Erythroblast (primary cell): ENCODE results near the gene DIP2A.
"Not testable (repeated sequence)": the region's sequence is repeated elsewhere in the genome, so short reads cannot be mapped to it uniquely, and the experiment has no call there.

Source experiments
- DNase-seq, 2 experiments: peaks; one replicate each; lab custom pipeline; 2025; lab: John Stamatoyannopoulos, UW
- GATA1 ChIP-seq: IDR thresholded peaks from 2 replicates; pipeline ENCODE4 v1.6.1; 2011; ENCODE audit warnings: low read depth, mild to moderate bottlenecking, control low read depth, low read length, moderate library complexity
- POLR2A ChIP-seq: IDR thresholded peaks from 2 replicates; pipeline ENCODE4 v1.6.1; 2011; ENCODE audit warnings: mild to moderate bottlenecking, low read length

Gene DIP2A

GRCh38 chr21:46454142-46454541 is 4.5 kb upstream of the DIP2A start:
- TF ChIP-seq POLR2A = no peak
- no peak for TF ChIP-seq GATA1
- DNase-seq = no peak

- DNase-seq = peak in 1 of 2 experiments; percentile 46
- TF ChIP-seq GATA1 (no peak), POLR2A (no peak)
These were observed 3.9 kb upstream of the DIP2A start for GRCh38 chr21:46454634-46455390.

GRCh38 chr21:46455575-46456385 is 2.9 kb upstream of the DIP2A start:
- peak; percentile 95 to 99 for DNase-seq
- TF ChIP-seq POLR2A (peak; percentile 23), GATA1 (peak; percentile 85)

- TF ChIP-seq GATA1 (no peak), POLR2A (no peak)
- DNase-seq = no peak
These were observed 1.9 kb upstream of the DIP2A start for GRCh38 chr21:46456750-46457149.

GRCh38 chr21:46457801-46458314 is 833 bp upstream of the DIP2A start:
- peak; percentile 81 to 87 for DNase-seq
- TF ChIP-seq POLR2A (no peak), GATA1 (no peak)

GRCh38 chr21:46459024-46459355 is 299 bp downstream of the DIP2A start:
- TF ChIP-seq GATA1 (no peak), POLR2A (no peak)
- DNase-seq = no peak

GRCh38 chr21:46459356-46460112 is 843 bp downstream of the DIP2A start:
- TF ChIP-seq POLR2A = no peak
- TF ChIP-seq GATA1 = no peak
- peak; percentile 52 to 56 for DNase-seq

- no peak for TF ChIP-seq POLR2A
- TF ChIP-seq GATA1 = no peak
These were observed 3.2 kb downstream of the DIP2A start for GRCh38 chr21:46461909-46462308.

GRCh38 chr21:46465153-46465552 is 6.5 kb downstream of the DIP2A start:
- not testable (repeated sequence) for DNase-seq

More at GRCh38 chr21:46461909-46462308, 3.2 kb downstream of the DIP2A start:
- DNase-seq = no peak

- DNase-seq = no peak
- TF ChIP-seq POLR2A (no peak), GATA1 (no peak)
These were observed 7.0 kb downstream of the DIP2A start for GRCh38 chr21:46465651-46466050.

- no peak for DNase-seq
- TF ChIP-seq GATA1 = no peak
- no peak for TF ChIP-seq POLR2A
These were observed 9.6 kb downstream of the DIP2A start for GRCh38 chr21:46468108-46468774.

GRCh38 chr21:46469275-46469674 is 10.6 kb downstream of the DIP2A start:
- no peak for TF ChIP-seq GATA1
- TF ChIP-seq POLR2A = no peak
- no peak for DNase-seq

GRCh38 chr21:46471514-46471913 is 12.8 kb downstream of the DIP2A start:
- no peak for TF ChIP-seq POLR2A
- no peak for TF ChIP-seq GATA1
- no peak for DNase-seq
